ENCODE results near the gene ILKAP.
A peak's percentile ranks its signal among the peaks of the same experiment; 100 is the strongest.

The ILKAP gene
- total RNA-seq = 45.4 to 73.1 (median 56.3) reads per million in 3 experiments

- DNase-seq = peak; percentile 91
Measured at GRCh38 chr2:238203094-238203972, at the start of gene ILKAP. Gene ILKAP (minus strand): TSS chr2:238203695. CDS start chr2:238203553, 142 bp downstream.

- DNase-seq = no peak
Measured at GRCh38 chr2:238252766-238253630, 49.5 kb upstream of the ILKAP start.

- DNase-seq = no peak
Measured at GRCh38 chr2:238251986-238252385, 48.5 kb upstream of the ILKAP start.

- DNase-seq = no peak
Measured at GRCh38 chr2:238251331-238251730, 47.8 kb upstream of the ILKAP start.

- no peak for DNase-seq
Measured at GRCh38 chr2:238250896-238251295, 47.4 kb upstream of the ILKAP start.

- DNase-seq = no peak
Measured at GRCh38 chr2:238247841-238248453, 44.5 kb upstream of the ILKAP start.

GRCh38 chr2:238247002-238247822, 43.7 kb upstream of the ILKAP start:
- DNase-seq = no peak

- no peak for DNase-seq
Measured at GRCh38 chr2:238244151-238244550, 40.7 kb upstream of the ILKAP start.

- no peak for DNase-seq
Measured at GRCh38 chr2:238243496-238244076, 40.1 kb upstream of the ILKAP start.

- DNase-seq = no peak
Measured at GRCh38 chr2:238242731-238243495, 39.4 kb upstream of the ILKAP start.

- no peak for DNase-seq
Measured at GRCh38 chr2:238241970-238242369, 38.5 kb upstream of the ILKAP start.

GRCh38 chr2:238240757-238241711, 37.5 kb upstream of the ILKAP start:
- DNase-seq = no peak

GRCh38 chr2:238239863-238240756, 36.6 kb upstream of the ILKAP start, which contains the start of gene HES6:
Gene HES6 (minus strand): TSS chr2:238240038. CDS start chr2:238239905, 133 bp downstream.
- DNase-seq = peak; percentile 72

- no peak for DNase-seq
Measured at GRCh38 chr2:238239543-238239862, 36.0 kb upstream of the ILKAP start.

- peak; percentile 39 for DNase-seq
Measured at GRCh38 chr2:238238766-238239542, 35.5 kb upstream of the ILKAP start.

GRCh38 chr2:238238311-238238765, 34.8 kb upstream of the ILKAP start:
- no peak for DNase-seq

GRCh38 chr2:238237431-238238135, 34.1 kb upstream of the ILKAP start:
- no peak for DNase-seq

Measured in central memory CD4-positive, alpha-beta T cell (primary cell).